Activated CD8-positive, alpha-beta memory T cell treated with anti-CD3 and anti-CD28 coated beads for 1 hour (primary cell): ENCODE results near the gene MYH7.
"Not testable (repeated sequence)": the region's sequence is repeated elsewhere in the genome, so short reads cannot be mapped to it uniquely, and the experiment has no call there.

ENCODE experiments used
- DNase-seq, 2 donors: peaks; one replicate each; pipeline ENCODE4 v3.0.0-alpha.2; 2020; ENCODE audit warnings: low read depth in 1 of 2; ENCODE audit errors: extremely low read depth in 1 of 2

Gene MYH7

DNA sequence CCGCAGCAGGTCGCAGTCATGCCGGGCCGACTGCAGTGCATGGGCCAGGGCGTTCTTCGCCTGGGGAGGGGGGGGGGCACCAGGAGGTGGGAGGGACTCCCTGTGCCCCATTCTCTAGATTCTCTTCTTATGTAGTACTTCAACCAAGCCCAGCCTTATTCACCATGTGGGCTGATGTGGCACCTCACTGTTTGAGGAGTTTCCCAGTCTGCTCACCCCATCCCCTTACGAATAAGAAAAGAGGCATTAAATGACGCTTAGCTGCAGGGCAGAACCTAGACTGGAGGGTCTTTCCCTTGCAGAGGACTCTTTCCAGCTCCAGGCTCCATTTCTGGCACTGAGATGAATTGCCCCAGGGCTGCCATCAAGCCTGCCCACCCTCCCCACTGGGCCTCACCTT is 46.5 kb downstream of the MYH7 start:
- DNase-seq = no peak

DNA sequence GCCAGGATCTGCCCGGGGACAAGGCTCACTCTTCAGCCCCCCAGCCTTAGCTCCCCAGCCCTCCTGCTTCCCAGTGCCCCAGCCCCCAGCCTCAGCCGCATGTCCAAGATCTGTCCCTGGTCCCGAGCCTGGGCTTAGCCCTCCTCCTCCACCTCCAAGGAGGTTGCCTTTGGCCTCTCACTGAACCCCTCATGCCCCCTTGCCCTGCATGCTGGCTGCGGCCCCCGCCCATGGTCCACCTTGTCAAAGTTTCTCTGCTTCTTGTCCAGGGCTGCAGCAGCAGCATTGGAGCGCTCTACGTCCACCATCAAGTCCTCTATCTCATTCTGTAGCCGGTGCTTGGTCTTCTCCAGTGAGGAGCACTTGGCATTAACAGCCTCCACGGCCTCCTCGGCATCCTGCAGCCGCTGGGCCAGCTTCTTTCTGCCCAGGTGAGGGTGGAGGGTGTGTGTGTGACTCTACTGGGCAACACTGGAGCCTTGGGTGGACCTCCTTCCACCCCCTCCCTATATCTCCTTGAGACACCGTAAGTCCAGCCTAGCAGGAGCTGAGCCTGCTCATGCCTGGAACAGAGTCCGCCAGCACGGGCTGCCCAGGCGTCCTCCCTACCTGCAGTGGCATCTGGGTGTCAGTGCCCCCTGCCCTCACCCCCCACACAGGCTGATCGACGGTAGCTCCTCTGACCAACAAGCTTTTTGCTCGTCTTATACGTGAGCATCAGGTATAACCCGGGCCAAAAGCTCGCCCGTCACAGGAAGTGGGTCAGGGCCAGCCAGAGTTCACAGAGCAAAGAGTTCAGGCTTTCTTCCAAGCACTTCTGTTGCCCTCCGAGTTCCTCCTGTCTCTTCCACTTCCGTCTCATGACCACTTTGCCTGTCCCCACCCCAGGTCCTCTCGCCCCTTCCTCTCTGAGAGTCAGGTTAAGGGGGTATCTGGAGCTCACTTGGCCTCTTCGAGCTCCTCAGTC is 47.3 kb downstream of the MYH7 start:
- no peak for DNase-seq

GRCh38 chr14:23386999-23387398 is 48.5 kb downstream of the MYH7 start:
- DNase-seq = no peak

- DNase-seq = not testable (repeated sequence)
These were observed 49.2 kb downstream of the MYH7 start for GRCh38 chr14:23386266-23386657.

DNA sequence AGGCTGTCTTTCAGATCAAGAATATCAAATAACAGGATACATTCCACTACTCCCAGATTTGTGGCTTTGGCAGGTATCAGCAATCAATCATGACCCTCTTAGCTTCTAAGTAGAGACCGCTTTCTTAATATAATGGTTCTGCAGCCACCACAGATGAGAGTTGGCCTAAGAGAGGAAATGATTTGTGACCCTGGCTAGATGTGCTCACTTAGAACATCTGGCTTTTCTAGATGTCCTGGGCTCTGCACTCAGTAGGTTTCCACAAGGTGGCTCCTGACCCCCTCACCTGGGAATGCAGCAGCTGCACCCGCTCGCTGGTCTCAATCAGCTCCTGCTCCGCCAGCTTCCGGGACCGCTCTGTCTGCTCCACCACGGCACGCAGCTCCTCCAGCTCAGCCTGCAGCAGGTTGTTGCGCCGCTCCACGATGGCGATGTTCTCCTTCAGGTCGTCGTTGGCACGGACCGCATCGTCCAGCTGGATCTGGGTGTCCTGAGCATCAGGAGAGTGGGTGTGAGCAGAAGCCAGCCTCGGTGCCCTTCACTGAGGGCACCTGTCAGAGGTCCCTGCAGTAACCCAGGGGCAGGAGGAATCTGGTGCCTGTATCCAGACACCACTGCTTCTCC is 49.7 kb downstream of the MYH7 start:
- no peak for DNase-seq

GRCh38 chr14:23385244-23385641 is 50.2 kb downstream of the MYH7 start:
- no peak for DNase-seq

GRCh38 chr14:23384364-23385080 is 50.9 kb downstream of the MYH7 start:
- no peak for DNase-seq

- no peak for DNase-seq
These were observed 52.6 kb downstream of the MYH7 start for GRCh38 chr14:23382731-23383440.

GRCh38 chr14:23382276-23382675 is 53.2 kb downstream of the MYH7 start:
- no peak for DNase-seq

DNA sequence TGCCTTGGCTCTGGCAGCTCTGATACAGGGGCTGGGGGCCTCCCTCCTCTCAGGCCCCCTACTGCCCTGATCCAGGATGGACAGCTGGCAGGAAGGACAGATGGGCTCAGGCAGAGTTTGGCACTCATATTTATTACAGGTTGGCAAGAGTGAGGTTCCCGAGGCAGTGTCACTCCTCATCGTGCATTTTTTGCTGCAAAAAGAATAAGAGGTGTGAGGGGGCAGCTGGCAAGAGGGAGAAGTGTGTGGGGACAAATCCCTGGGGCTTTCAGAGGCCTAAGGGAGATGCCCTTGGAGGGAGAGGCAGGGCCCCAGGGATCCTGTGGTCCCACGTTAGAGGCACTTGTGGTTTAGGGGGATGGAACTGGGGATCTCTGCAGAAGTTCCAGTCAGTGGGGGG is 53.6 kb downstream of the MYH7 start:
- no peak for DNase-seq

DNA sequence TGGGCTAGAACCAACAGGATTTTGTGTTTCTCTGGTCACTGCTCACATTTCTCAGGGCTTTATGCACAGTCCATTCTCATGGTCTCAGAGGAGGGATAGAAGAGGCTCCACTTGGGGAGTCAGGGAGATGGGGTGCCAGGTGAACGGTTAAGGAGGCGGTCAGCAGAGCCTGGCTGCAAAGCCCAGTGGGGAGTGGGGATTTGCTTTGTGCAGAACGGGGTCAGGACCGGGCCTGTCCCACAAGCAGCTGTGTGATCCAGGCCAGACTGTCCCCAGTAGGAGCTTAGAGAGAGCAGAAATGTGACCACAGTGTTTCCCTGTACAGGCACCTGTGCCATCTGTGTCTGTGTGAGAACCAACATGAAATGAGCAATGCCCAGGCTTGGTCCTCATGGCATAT is 54.5 kb downstream of the MYH7 start:
- DNase-seq = no peak

DNA sequence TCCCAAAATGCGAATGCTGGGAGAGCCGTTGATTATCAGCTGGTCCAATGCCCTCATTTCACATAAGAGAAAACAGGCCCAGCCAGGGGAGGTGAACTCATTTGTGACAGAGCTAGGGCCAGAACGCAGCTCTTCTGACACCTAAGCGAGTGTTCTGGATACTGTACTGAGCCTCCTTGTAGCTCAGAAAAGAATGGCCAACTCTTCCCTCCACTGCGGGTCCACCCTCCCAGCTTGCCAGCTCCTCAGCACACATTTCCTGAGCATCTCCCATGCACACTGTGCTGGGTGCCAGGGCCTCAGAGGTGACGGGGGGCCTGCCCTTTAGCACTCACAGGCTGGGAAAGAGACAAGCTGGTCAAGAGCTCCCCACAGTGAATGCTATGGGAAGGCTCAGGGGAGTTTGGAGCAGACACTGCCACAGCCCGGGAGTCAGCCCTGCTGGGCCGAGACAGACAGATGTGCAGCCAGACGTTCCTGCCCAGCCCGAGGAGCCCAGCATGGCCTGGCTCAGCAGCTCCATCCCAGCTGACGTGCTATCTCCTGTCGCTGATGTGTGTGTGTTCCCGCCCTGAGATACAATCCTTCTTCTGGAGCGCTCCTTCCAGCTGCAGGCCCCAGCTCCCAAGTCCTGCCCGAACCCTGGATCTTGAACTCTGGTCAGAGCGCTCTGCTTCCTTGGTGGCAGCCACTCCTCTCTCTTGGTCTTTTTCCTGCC is 55.1 kb downstream of the MYH7 start:
- DNase-seq = no peak

DNA sequence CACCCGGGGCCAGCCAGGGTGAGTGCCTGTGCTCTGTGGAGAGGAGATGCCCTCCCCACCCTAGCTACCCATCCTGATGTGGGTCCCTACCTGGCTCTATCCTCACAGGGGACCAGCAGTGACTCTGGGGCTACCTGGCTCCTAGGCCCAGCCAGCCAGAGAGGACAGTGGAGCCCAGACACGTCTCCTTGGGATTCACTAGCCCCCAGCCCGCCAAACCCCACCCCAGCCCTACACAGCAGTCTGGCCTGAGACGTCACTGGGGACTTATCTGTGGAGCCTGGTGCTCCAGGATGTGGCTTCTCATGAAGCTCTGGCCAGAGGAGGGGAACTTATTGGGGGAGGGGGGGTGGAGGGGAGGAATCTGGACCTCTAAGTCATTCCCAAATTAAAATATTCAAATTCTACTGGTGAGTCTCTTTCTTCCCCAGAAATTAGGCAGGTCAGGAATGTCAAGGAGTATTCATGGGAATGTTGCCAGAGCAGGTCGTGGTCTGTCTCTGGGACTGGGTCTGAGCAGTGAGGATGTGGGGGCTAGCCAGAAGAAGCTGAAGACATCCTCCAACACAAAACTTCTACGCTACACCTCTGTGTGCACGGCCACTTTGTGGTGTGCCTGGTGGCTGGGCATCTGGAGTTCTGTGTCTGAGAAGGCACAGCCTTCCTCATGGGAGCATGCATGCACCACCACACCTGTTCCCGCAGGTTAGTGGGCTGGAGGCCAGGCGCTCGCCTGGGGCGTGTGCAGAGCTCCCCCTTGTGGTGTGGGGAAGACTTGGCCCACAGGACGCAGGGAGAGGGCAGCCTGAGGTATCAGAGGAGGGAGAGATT is 55.9 kb downstream of the MYH7 start:
- peak; percentile 25 to 53 for DNase-seq

GRCh38 chr14:23378612-23379220 is 56.7 kb downstream of the MYH7 start:
- no peak for DNase-seq

DNA sequence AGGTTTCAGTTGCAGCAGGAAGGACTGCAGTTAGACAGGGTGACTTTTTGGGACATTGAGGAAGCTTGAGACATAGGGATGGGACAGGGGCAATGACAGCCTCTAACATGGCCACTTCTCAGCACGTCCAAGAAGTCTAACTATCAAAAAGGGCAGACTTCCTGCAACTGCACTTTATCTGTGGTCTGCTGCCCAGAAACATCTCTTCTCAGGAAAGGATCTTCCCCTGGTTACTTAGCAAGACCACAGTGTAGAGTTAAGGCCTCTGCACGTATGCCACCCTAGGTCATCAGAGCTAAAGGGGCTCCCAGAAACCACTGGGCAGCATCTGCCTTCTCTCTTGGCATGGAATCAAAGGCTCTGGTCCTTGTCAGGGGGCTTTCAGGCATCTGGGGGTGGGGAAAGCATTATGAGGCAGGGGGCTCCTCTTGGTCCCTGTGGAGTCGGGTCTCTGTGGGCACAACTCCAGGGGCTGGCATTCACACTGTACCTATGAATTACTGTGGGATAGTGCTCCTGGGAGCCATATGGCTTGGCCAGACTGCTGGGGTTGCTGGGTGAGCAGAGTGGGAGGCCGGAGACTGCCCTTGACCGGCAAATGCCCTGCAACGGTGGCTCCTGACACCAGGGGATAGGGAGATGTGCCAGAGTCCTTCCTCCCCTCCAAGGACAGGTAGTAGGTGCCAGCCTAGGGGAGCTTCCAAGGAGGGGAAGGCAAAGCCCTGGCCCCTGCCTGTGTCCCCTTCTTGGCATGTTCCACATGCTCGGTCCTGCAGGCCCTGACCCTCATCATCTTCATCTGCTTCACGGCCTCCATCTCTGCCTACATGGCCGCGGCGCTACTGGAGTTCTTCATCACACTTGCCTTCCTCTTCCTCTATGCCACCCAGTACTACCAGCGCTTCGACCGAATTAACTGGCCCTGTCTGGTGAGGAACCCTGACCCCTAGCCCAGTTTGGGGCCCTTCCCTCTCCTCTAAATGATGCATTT is 57.6 kb downstream of the MYH7 start:
- DNase-seq = no peak

DNA sequence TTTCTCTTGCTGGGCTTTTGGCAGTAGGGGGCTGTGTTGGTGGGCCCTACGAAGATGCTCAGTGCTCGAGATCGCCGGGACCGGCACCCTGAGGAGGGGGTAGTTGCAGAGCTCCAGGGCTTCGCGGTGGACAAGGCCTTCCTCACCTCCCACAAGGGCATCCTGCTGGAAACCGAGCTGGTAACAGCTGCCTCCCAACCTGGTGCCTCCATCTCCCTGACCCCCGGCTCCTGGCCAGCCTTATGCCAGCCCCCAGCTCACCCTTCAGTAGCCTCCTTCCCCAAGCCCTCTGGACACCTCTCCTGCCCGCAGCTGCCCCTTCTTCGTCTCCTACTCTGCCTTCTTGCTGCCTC is 58.3 kb downstream of the MYH7 start:
- DNase-seq = no peak

DNA sequence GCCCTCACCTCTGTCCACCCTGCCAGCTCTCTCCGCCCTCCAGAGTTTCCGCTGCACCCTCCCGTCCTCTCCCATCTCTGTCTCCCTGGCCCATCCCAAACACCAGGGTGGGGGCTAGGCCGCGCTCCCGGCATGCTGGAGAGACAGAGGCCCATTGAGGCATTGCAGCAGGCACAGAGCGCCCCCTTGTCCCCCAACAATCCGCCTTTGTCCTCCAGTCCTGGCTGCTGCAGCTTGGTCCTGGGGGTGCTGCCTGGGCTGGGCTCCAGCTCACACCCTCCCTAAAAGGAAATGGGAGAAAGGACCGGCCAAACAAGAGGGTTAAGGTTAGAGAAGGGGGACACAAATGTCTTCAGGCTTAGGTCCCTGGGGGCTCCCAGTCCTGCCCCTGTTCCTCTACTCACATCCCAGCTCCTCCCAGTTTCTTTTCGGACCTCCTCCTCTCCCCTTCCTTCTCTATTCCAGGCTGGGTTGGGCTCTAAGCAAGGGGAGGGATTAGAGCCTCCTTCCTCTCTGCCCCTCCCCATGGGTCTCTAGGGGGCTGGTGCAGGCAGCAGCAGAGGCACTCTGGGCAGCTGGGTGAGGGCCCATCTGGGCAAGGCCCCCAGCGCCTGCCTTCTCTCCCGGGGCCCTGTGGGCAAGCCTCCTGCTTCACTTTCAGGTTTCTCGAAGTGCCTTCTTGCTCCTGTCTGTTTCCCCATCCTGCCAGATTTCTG is 58.8 kb downstream of the MYH7 start, which contains the start of gene CMTM5:
Gene CMTM5, plus strand, starts transcription at position 565 of the 716 bp plus-strand sequence. CDS start 206 bp downstream, outside the sequence.
- no peak for DNase-seq
